ENCODE data around the gene MFRP.

DNA sequence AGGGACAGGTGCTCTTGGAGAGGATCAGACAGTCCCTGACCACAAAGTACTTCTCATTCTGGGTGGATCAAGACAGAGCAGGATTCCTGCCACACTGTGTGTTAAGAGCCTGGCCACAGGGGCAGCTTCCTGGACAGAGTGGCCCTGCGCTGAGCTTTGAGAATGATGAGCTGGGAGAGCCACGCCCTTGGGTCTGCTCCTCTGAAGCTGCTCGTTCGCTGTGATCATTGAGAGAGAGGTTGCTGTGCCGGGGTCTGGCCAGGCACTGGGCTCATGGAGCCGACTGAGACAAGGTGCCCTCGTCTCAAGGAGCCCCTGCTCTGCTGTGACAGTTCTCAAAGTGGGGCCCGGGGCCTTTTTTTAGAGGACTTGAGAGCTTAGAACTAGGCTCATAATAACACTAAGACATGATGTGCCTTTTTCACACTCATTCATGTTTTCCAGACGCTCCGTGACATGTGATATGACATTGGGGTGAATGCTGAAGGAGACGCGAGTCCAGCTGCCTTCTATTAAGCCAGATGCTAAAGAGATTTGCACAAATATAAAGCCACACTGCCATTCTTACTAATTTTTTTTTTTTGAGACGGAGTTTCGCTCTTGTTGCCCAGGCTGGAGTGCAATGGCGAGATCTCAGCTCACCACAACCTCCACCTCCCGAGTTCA, 1.6 kb upstream of the MFRP start:
- TF ChIP-seq POLR2A (IDR thresholded peaks at IDR 0.05) (no peak), CTCF (IDR thresholded peaks at IDR 0.05) (no peak)

Data from thyroid gland (tissue), 4 donors.